Activated CD8-positive, alpha-beta T cell treated with anti-CD3 and anti-CD28 coated beads, Interleukin-2, amount 10 ng/mL, durations not matched to agents 7 days and 5 days (primary cell): Measurements from ENCODE around the gene TBC1D32. TPM values are rescaled to one million over a fixed set of nuclear protein-coding genes. Genes with fewer than 3 reads are reported as not detected.
"Not testable (repeated sequence)": the region's sequence is repeated elsewhere in the genome, so short reads cannot be mapped to it uniquely, and the experiment has no call there.

Experiments
- ATAC-seq: fragments of 150-1000 bp; cut with Tn5 transposase; one replicate; pipeline ENCODE4 v1.10.0; 2021; ENCODE audit warnings: moderate library complexity
- CTCF ChIA-PET: fragments of 350-600 bp; sonication (Branson Sonifier 250); formaldehyde crosslinking; loops from one replicate; lab custom pipeline; 2021; ENCODE audit warnings: antibody characterized with exemption; lab: Charles Lee
- POLR2A ChIA-PET: fragments of 350-600 bp; sonication (Branson Sonifier 250); formaldehyde crosslinking; loops from one replicate; lab custom pipeline; 2021; ENCODE audit warnings: antibody characterized with exemption; lab: Charles Lee
- DNase-seq: peaks from one replicate; pipeline ENCODE4 v3.0.0-alpha.2; 2020
- H3K27ac Mint-ChIP-seq: one replicate; pipeline ENCODE4 v1.8.0; 2021; ENCODE audit warnings: mild to moderate bottlenecking, mixed read lengths
- H3K27me3 Mint-ChIP-seq: one replicate; pipeline ENCODE4 v1.8.0; 2021; ENCODE audit warnings: low read depth, mixed read lengths
- H3K36me3 Mint-ChIP-seq: one replicate; pipeline ENCODE4 v1.8.0; 2021; ENCODE audit warnings: low read depth, mixed read lengths
- H3K4me1 Mint-ChIP-seq: one replicate; pipeline ENCODE4 v1.8.0; 2021; ENCODE audit warnings: low read depth, mixed read lengths
- H3K4me3 Mint-ChIP-seq: one replicate; pipeline ENCODE4 v1.8.0; 2021; ENCODE audit warnings: mild to moderate bottlenecking, mixed read lengths
- H3K9me3 Mint-ChIP-seq: one replicate; pipeline ENCODE4 v1.8.0; 2022; ENCODE audit warnings: mixed read lengths; ENCODE audit not compliant: insufficient read depth
- total RNA-seq, 2 experiments: library from RNA; stranded (reverse); gene quantifications; one replicate each; pipeline ENCODE4 v1.2.3, GENCODE V29; 2021

TBC1D32 gene
- total RNA-seq, 2 experiments from 2014 or later = 9.5 to 11.4 TPM

- Mint-ChIP-seq H3K4me3 (no peak overlapping the region), H3K27ac (no peak overlapping the region), H3K36me3 (no peaks in the 10 kb centered on the region), H3K27me3 (no peaks in the 10 kb centered on the region), H3K9me3 (no peaks in the 10 kb centered on the region), H3K4me1 (no peaks in the 10 kb centered on the region)
- ChIA-PET POLR2A (no interaction called here), CTCF (no interaction called here)
- no peak for DNase-seq
- no peak for ATAC-seq
Measured at GRCh38 chr6:121090492-121090891, 243.8 kb downstream of the TBC1D32 start.

GRCh38 chr6:121086876-121087275 lies 247.4 kb downstream of the TBC1D32 start:
- no peaks in the 10 kb centered on the region for H3K4me1 Mint-ChIP-seq
- CTCF ChIA-PET = no interaction called here
- DNase-seq = no peak
- H3K36me3 Mint-ChIP-seq = no peaks in the 10 kb centered on the region
- no peak overlapping the region for H3K27ac Mint-ChIP-seq
- H3K9me3 Mint-ChIP-seq = no peaks in the 10 kb centered on the region
- no peak for ATAC-seq
- POLR2A ChIA-PET = no interaction called here
- no peak overlapping the region for H3K4me3 Mint-ChIP-seq
- no peaks in the 10 kb centered on the region for H3K27me3 Mint-ChIP-seq

GRCh38 chr6:121076119-121076518 lies 258.2 kb downstream of the TBC1D32 start:
- DNase-seq (no peak), ATAC-seq (no peak)
- peaks cover 6% of the 10 kb centered on the region for H3K9me3 Mint-ChIP-seq
- H3K27ac Mint-ChIP-seq = no peak overlapping the region
- no peaks in the 10 kb centered on the region for H3K27me3 Mint-ChIP-seq
- CTCF ChIA-PET = no interaction called here
- POLR2A ChIA-PET = no interaction called here
- no peak overlapping the region for H3K4me3 Mint-ChIP-seq
- peaks cover 2% of the 10 kb centered on the region for H3K36me3 Mint-ChIP-seq
- H3K4me1 Mint-ChIP-seq = no peaks in the 10 kb centered on the region

GRCh38 chr6:121068749-121069148 lies 265.5 kb downstream of the TBC1D32 start:
- H3K4me1 Mint-ChIP-seq, H3K4me3 Mint-ChIP-seq, H3K27me3 Mint-ChIP-seq, POLR2A ChIA-PET, ATAC-seq, CTCF ChIA-PET, H3K27ac Mint-ChIP-seq, DNase-seq, H3K36me3 Mint-ChIP-seq: not testable (repeated sequence)
- H3K9me3 Mint-ChIP-seq = peaks cover 10% of the 10 kb centered on the region

GRCh38 chr6:121067381-121067780 lies 266.9 kb downstream of the TBC1D32 start:
- POLR2A ChIA-PET = no interaction called here

GRCh38 chr6:121064345-121064744 lies 269.9 kb downstream of the TBC1D32 start:
- Mint-ChIP-seq H3K36me3 (no peaks in the 10 kb centered on the region), H3K27ac (no peak overlapping the region), H3K9me3 (peaks cover 5% of the 10 kb centered on the region), H3K4me3 (no peak overlapping the region), H3K4me1 (no peaks in the 10 kb centered on the region), H3K27me3 (no peaks in the 10 kb centered on the region)
- CTCF ChIA-PET = no interaction called here
- no peak for DNase-seq
- POLR2A ChIA-PET = no interaction called here
- no peak for ATAC-seq

More at GRCh38 chr6:121067381-121067780, 266.9 kb downstream of the TBC1D32 start:
- Mint-ChIP-seq H3K4me3 (no peak overlapping the region), H3K9me3 (peaks cover 10% of the 10 kb centered on the region), H3K27ac (no peak overlapping the region), H3K36me3 (no peaks in the 10 kb centered on the region), H3K4me1 (no peaks in the 10 kb centered on the region), H3K27me3 (no peaks in the 10 kb centered on the region)
- DNase-seq (no peak), ATAC-seq (no peak)
- CTCF ChIA-PET = no interaction called here

- Mint-ChIP-seq H3K36me3 (no peaks in the 10 kb centered on the region), H3K4me3 (no peak overlapping the region), H3K9me3 (no peaks in the 10 kb centered on the region), H3K27me3 (no peaks in the 10 kb centered on the region), H3K4me1 (no peaks in the 10 kb centered on the region), H3K27ac (no peak overlapping the region)
- DNase-seq (no peak), ATAC-seq (no peak)
- ChIA-PET POLR2A (no interaction called here), CTCF (interaction anchor here (0.8 to 2.2 kb wide), 9 partner anchors 10 to 970 kb away, joined by 3 to 36 read pairs (median 3); no protein-coding TSS in a partner anchor)
Measured at GRCh38 chr6:121055572-121056163, 278.6 kb downstream of the TBC1D32 start.

GRCh38 chr6:121048593-121048992 lies 285.7 kb downstream of the TBC1D32 start:
- H3K4me1 Mint-ChIP-seq, H3K4me3 Mint-ChIP-seq, ATAC-seq, H3K36me3 Mint-ChIP-seq, CTCF ChIA-PET, H3K27ac Mint-ChIP-seq, H3K27me3 Mint-ChIP-seq, DNase-seq, H3K9me3 Mint-ChIP-seq, POLR2A ChIA-PET: not testable (repeated sequence)

- H3K27me3 Mint-ChIP-seq, DNase-seq, H3K9me3 Mint-ChIP-seq, H3K4me1 Mint-ChIP-seq, H3K4me3 Mint-ChIP-seq, H3K36me3 Mint-ChIP-seq, ATAC-seq, POLR2A ChIA-PET, H3K27ac Mint-ChIP-seq: not testable (repeated sequence)
- CTCF ChIA-PET = interaction anchor here (1.1 kb wide), 1 partner anchor 10 kb away, joined by 4 read pairs; no protein-coding TSS in a partner anchor
Measured at GRCh38 chr6:121044905-121045304, 289.4 kb downstream of the TBC1D32 start.

GRCh38 chr6:121043706-121044105 lies 290.6 kb downstream of the TBC1D32 start:
- ATAC-seq, H3K4me1 Mint-ChIP-seq, CTCF ChIA-PET, H3K36me3 Mint-ChIP-seq, H3K4me3 Mint-ChIP-seq, DNase-seq, H3K27me3 Mint-ChIP-seq, POLR2A ChIA-PET, H3K9me3 Mint-ChIP-seq, H3K27ac Mint-ChIP-seq: not testable (repeated sequence)

GRCh38 chr6:121043211-121043610 lies 291.1 kb downstream of the TBC1D32 start:
- H3K4me1 Mint-ChIP-seq, H3K9me3 Mint-ChIP-seq, POLR2A ChIA-PET, H3K36me3 Mint-ChIP-seq, DNase-seq, H3K4me3 Mint-ChIP-seq, ATAC-seq, H3K27ac Mint-ChIP-seq, H3K27me3 Mint-ChIP-seq, CTCF ChIA-PET: not testable (repeated sequence)

- ATAC-seq (no peak), DNase-seq (no peak)
- ChIA-PET POLR2A (no interaction called here), CTCF (no interaction called here)
- Mint-ChIP-seq H3K9me3 (no peaks in the 10 kb centered on the region), H3K4me3 (no peak overlapping the region), H3K36me3 (no peaks in the 10 kb centered on the region), H3K4me1 (no peaks in the 10 kb centered on the region), H3K27ac (no peak overlapping the region), H3K27me3 (no peaks in the 10 kb centered on the region)
Measured at GRCh38 chr6:121042766-121043165, 291.5 kb downstream of the TBC1D32 start.

GRCh38 chr6:121040831-121041230 lies 293.4 kb downstream of the TBC1D32 start:
- ChIA-PET POLR2A (no interaction called here), CTCF (no interaction called here)
- no peaks in the 10 kb centered on the region for H3K36me3 Mint-ChIP-seq
- no peaks in the 10 kb centered on the region for H3K9me3 Mint-ChIP-seq
- ATAC-seq = no peak
- no peaks in the 10 kb centered on the region for H3K4me1 Mint-ChIP-seq
- no peak overlapping the region for H3K4me3 Mint-ChIP-seq
- H3K27me3 Mint-ChIP-seq = no peaks in the 10 kb centered on the region
- no peak overlapping the region for H3K27ac Mint-ChIP-seq
- DNase-seq = no peak
